Astrocyte (in vitro differentiated cells and primary cell): ENCODE data around the gene LIPH.
"Not testable (repeated sequence)": the region's sequence is repeated elsewhere in the genome, so short reads cannot be mapped to it uniquely, and the experiment has no call there.

Experiments used
- EZH2 ChIP-seq: IDR thresholded peaks from 2 replicates; pipeline ENCODE4 v1.6.1; 2012; ENCODE audit warnings: mild to moderate bottlenecking, low read length, inconsistent platforms; ENCODE audit not compliant: insufficient read depth
- TF ChIP-seq, protein P1 (sequence below): IDR thresholded peaks from 2 replicates; pipeline ENCODE4 v1.5.1; 2011; ENCODE audit warnings: low read depth, mild to moderate bottlenecking, inconsistent platforms, low read length, moderate library complexity; ENCODE audit not compliant: insufficient read depth

DNA sequence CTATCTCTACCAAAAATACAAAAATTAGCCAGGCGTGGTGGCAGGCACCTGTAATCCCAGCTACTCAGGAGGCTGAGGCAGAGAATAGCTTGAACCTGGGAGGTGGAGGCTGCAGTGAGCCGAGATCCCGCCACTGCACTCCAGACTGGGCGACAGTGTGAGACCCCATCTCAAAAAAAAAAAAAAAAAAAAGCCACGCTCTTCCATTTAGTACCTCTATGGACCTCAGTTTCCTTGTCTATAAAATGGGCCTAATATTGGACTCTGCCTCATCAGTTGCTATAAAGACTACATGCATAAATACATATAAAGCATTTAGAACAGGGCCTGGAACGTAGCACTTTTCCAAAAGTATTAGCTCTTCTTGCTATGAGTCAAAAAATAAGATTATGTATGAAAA, 77.5 kb downstream of the LIPH start:
- TF ChIP-seq EZH2 = not testable (repeated sequence)
- TF ChIP-seq, protein P1, sequence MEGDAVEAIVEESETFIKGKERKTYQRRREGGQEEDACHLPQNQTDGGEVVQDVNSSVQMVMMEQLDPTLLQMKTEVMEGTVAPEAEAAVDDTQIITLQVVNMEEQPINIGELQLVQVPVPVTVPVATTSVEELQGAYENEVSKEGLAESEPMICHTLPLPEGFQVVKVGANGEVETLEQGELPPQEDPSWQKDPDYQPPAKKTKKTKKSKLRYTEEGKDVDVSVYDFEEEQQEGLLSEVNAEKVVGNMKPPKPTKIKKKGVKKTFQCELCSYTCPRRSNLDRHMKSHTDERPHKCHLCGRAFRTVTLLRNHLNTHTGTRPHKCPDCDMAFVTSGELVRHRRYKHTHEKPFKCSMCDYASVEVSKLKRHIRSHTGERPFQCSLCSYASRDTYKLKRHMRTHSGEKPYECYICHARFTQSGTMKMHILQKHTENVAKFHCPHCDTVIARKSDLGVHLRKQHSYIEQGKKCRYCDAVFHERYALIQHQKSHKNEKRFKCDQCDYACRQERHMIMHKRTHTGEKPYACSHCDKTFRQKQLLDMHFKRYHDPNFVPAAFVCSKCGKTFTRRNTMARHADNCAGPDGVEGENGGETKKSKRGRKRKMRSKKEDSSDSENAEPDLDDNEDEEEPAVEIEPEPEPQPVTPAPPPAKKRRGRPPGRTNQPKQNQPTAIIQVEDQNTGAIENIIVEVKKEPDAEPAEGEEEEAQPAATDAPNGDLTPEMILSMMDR = not testable (repeated sequence)
